ENCODE results near the gene JSRP1.

GRCh38 chr19:2305452-2306280, 49.4 kb upstream of the JSRP1 start:
- TF ChIP-seq CTCF (conservative IDR thresholded peaks at IDR 0.05) (no peak), ZFX (IDR thresholded peaks at IDR 0.05) (no peak)
